H1 (cell line): ENCODE data around the gene ABCA9. TPM values are rescaled to one million over a fixed set of nuclear protein-coding genes. Genes with fewer than 3 reads are reported as not detected.

ENCODE experiments used
- CTCF ChIA-PET: fragments of 300-600 bp; sonication (Branson Sonifier 250); formaldehyde crosslinking; loops from one replicate; lab custom pipeline; 2021; ENCODE audit not compliant: partially characterized antibody; lab: Charles Lee
- POLR2A ChIA-PET: fragments of 300-600 bp; sonication (Branson Sonifier 250); formaldehyde crosslinking; loops from one replicate; lab custom pipeline; 2021; ENCODE audit warnings: inconsistent platforms; ENCODE audit not compliant: partially characterized antibody; lab: Charles Lee
- DNase-seq, 2 experiments: peaks; one replicate each; pipeline versions ENCODE4 v3.0.0 to v3.0.0-alpha.2; 2010 to 2022; ENCODE audit warnings: low spot score in 2 of 2, low read depth in 1 of 2, mixed read lengths in 1 of 2
- FAIRE-seq: peaks from 2 replicates; lab custom pipeline; 2011; peaks lifted over from hg19 to GRCh38; lab: Jason Lieb, UNC
- H2AFZ ChIP-seq: 2 replicates; pipeline ENCODE4 v1.8.1; 2012; ENCODE audit warnings: low read length, inconsistent platforms
- H2AK5ac ChIP-seq: 2 replicates; pipeline ENCODE4 v1.6.1; 2013; ENCODE audit warnings: low read depth, low read length
- H2BK120ac ChIP-seq: replicated peaks from 2 replicates; pipeline ENCODE3; 2013; ENCODE audit warnings: low read depth, low read length, inconsistent platforms
- H2BK12ac ChIP-seq: 2 replicates; pipeline ENCODE4 v1.6.1; 2013; ENCODE audit warnings: low read depth, low read length
- H2BK15ac ChIP-seq: 2 replicates; pipeline ENCODE4 v1.6.1; 2013; ENCODE audit warnings: low read length
- H2BK20ac ChIP-seq: 2 replicates; pipeline ENCODE4 v1.6.1; 2013; ENCODE audit warnings: low read length
- H2BK5ac ChIP-seq: 2 replicates; pipeline ENCODE4 v1.6.1; 2013; ENCODE audit warnings: low read depth, low read length
- H3K14ac ChIP-seq: 2 replicates; pipeline ENCODE4 v1.6.1; 2013; ENCODE audit warnings: inconsistent platforms; ENCODE audit not compliant: insufficient read length
- H3K18ac ChIP-seq: 2 replicates; pipeline ENCODE4 v1.6.1; 2013; ENCODE audit warnings: low read length; ENCODE audit errors: extremely low read depth
- H3K23ac ChIP-seq: 2 replicates; pipeline ENCODE4 v1.6.1; 2013; ENCODE audit warnings: inconsistent platforms; ENCODE audit not compliant: insufficient read length
- H3K23me2 ChIP-seq: 2 replicates; pipeline ENCODE4 v1.6.1; 2013; ENCODE audit warnings: low read depth, low read length
- H3K27ac ChIP-seq: 2 replicates; pipeline ENCODE4 v1.6.1; 2011; ENCODE audit warnings: low read depth, low read length, inconsistent platforms
- H3K27me3 ChIP-seq, 4 experiments: replicated peaks in 1 of 4; 1 replicate in 1 of 4; 2 replicates in 3 of 4; pipeline versions ENCODE4 v1.6.1 to v1.8.1; 2011 to 2013; ENCODE audit warnings: low read length in 3 of 4, mild to moderate bottlenecking in 3 of 4, inconsistent platforms in 2 of 4, mixed read lengths in 2 of 4, moderate library complexity in 1 of 4; ENCODE audit not compliant: control insufficient read depth in 3 of 4, insufficient read depth in 3 of 4; ENCODE audit errors: extremely low read depth in 1 of 4
- H3K36me3 ChIP-seq, 4 experiments: 2 replicates each; pipeline versions ENCODE4 v1.6.1 to v1.8.1; 2011 to 2013; ENCODE audit warnings: mild to moderate bottlenecking in 4 of 4, low read length in 3 of 4, moderate library complexity in 2 of 4, control low read depth in 1 of 4, inconsistent platforms in 1 of 4; ENCODE audit not compliant: insufficient read depth in 4 of 4, control insufficient read depth in 2 of 4
- H3K4ac ChIP-seq: replicated peaks from 2 replicates; pipeline ENCODE3; 2013; ENCODE audit warnings: low read length, low read depth, mixed read lengths, inconsistent platforms; ENCODE audit not compliant: insufficient read length
- H3K4me1 ChIP-seq, 4 experiments: replicated peaks in 1 of 4; 1 replicate in 1 of 4; 2 replicates in 3 of 4; pipeline versions ENCODE4 v1.6.1 to v1.8.1; 2011 to 2013; ENCODE audit warnings: low read length in 3 of 4, inconsistent platforms in 2 of 4, mixed read lengths in 1 of 4; ENCODE audit not compliant: insufficient read depth in 4 of 4, control insufficient read depth in 3 of 4
- H3K4me2 ChIP-seq, 2 experiments: 2 replicates each; pipeline versions ENCODE4 v1.6.1 to v1.8.1; 2011 to 2013; ENCODE audit warnings: low read depth in 2 of 2, low read length in 2 of 2, control low read depth in 1 of 2, inconsistent platforms in 1 of 2, mild to moderate bottlenecking in 1 of 2; ENCODE audit not compliant: insufficient read depth in 1 of 2
- H3K4me3 ChIP-seq, 4 experiments: fragments of 200-600, 300-600 bp in 1 of 4; sonication (generic), shearing (Covaris generic), sonication (Bioruptor Twin) in 1 of 4; 2 replicates each; pipeline versions ENCODE4 v1.5.1 to v1.8.1; 2011 to 2016; ENCODE audit warnings: low read length in 4 of 4, low read depth in 3 of 4, control low read depth in 2 of 4, inconsistent platforms in 2 of 4, mild to moderate bottlenecking in 2 of 4, mixed read lengths in 1 of 4, moderate library complexity in 1 of 4; ENCODE audit not compliant: insufficient read depth in 2 of 4; ENCODE audit errors: extremely low read depth in 1 of 4
- H3K56ac ChIP-seq: replicated peaks from 2 replicates; pipeline ENCODE3; 2013; ENCODE audit warnings: low read depth, mild to moderate bottlenecking, mixed read lengths, low read length, inconsistent platforms; ENCODE audit not compliant: insufficient read length
- H3K79me1 ChIP-seq: 2 replicates; pipeline ENCODE4 v1.6.1; 2013; ENCODE audit warnings: low read depth, low read length, control low read depth
- H3K79me2 ChIP-seq, 2 experiments: 2 replicates each; pipeline versions ENCODE4 v1.6.1 to v1.8.1; 2012 to 2013; ENCODE audit warnings: low read length in 2 of 2, mild to moderate bottlenecking in 2 of 2, inconsistent platforms in 1 of 2; ENCODE audit not compliant: insufficient read depth in 2 of 2, control insufficient read depth in 1 of 2
- H3K9ac ChIP-seq, 4 experiments: replicated peaks in 1 of 4; 1 replicate in 1 of 4; 2 replicates in 3 of 4; pipeline versions ENCODE4 v1.6.1 to v1.8.1; 2011 to 2013; ENCODE audit warnings: low read depth in 3 of 4, low read length in 3 of 4, control low read depth in 2 of 4, mild to moderate bottlenecking in 2 of 4, moderate library complexity in 2 of 4, inconsistent platforms in 1 of 4; ENCODE audit errors: extremely low read depth in 1 of 4
- H3K9me3 ChIP-seq, 2 experiments: 2 replicates each; pipeline versions ENCODE4 v1.6.1 to v1.8.1; 2012 to 2013; ENCODE audit warnings: mild to moderate bottlenecking in 2 of 2, moderate library complexity in 2 of 2, control low read depth in 1 of 2, inconsistent platforms in 1 of 2, low read depth in 1 of 2, low read length in 1 of 2, mixed read lengths in 1 of 2; ENCODE audit not compliant: insufficient read depth in 2 of 2
- H4K20me1 ChIP-seq, 2 experiments: replicated peaks in 1 of 2; 2 replicates each; pipeline versions ENCODE3 to v1.8.1; 2011 to 2013; ENCODE audit warnings: inconsistent platforms in 2 of 2, low read length in 2 of 2, mild to moderate bottlenecking in 1 of 2; ENCODE audit not compliant: insufficient read depth in 2 of 2, control insufficient read depth in 1 of 2
- H4K5ac ChIP-seq: 2 replicates; pipeline ENCODE4 v1.6.1; 2013; ENCODE audit warnings: low read length, low read depth, mixed read lengths, inconsistent platforms; ENCODE audit not compliant: insufficient read length
- H4K8ac ChIP-seq: 2 replicates; pipeline ENCODE4 v1.8.0; 2013; ENCODE audit warnings: mild to moderate bottlenecking, moderate library complexity, low read length, inconsistent platforms; ENCODE audit not compliant: insufficient read depth; ENCODE audit errors: extremely low read depth
- H4K91ac ChIP-seq: replicated peaks from 2 replicates; pipeline ENCODE3; 2013; ENCODE audit warnings: low read length, mixed read lengths, inconsistent platforms; ENCODE audit not compliant: insufficient read length
- GTF2F1 ChIP-seq: IDR thresholded peaks from 2 replicates; pipeline ENCODE4 v1.6.1; 2012; ENCODE audit warnings: low read depth, low read length, improper control_type of control experiment, borderline replicate concordance
- POLR2AphosphoS5 ChIP-seq: IDR thresholded peaks from 2 replicates; pipeline ENCODE4 v1.6.1; 2011; ENCODE audit warnings: low read depth, low read length
- SRF ChIP-seq: IDR thresholded peaks from 2 replicates; pipeline ENCODE4 v1.6.1; 2011; ENCODE audit warnings: mild to moderate bottlenecking, low read depth, low read length, moderate library complexity
- WGBS, 2 experiments: shearing (Covaris generic) in 1 of 2; methylation state at CpG; one replicate each; pipeline versions ENCODE4 v1.1.6 to v1.1.7; 2013 to 2015; ENCODE audit warnings: low lambda C conversion rate in 2 of 2, mixed read lengths in 2 of 2, inconsistent platforms in 1 of 2, low coverage in 1 of 2, missing lambda C conversion rate in 1 of 2; ENCODE audit not compliant: insufficient replicate concordance in 2 of 2, insufficient coverage in 1 of 2, insufficient read length in 1 of 2; ENCODE audit errors: extremely low coverage in 1 of 2, missing lambda C conversion rate in 1 of 2; 5-methylcytosine and 5-hydroxymethylcytosine counted together
- long read RNA-seq, 2 experiments: library from RNA in 1 of 2; library from capped mRNA in 1 of 2; stranded (forward); transcript quantifications; one replicate each; pipeline ENCODE4 v2.0.0, GENCODE V29; 2021; ENCODE audit warnings: inconsistent platforms in 1 of 2
- polyA minus RNA-seq, 3 experiments: library from RNA; depleted of rRNA, polyadenylated mRNA; stranded (reverse); fragments of >200 nt; gene quantifications; 1 replicate in 2 of 3; 2 replicates in 1 of 3; pipeline ENCODE4 v1.2.3, GENCODE V29; 2011
- polyA plus RNA-seq, 7 experiments: library from polyadenylated mRNA; depleted of rRNA in 3 of 7; stranded (reverse) in 5 of 7; unstranded in 2 of 7; fragments of >200 nt in 5 of 7; fragments of 200-250 nt in 2 of 7; gene quantifications; 1 replicate in 5 of 7; 2 replicates in 1 of 7; 4 replicates in 1 of 7; pipeline versions ENCODE4 v1.2.1 to v1.2.3, GENCODE V29; 2011 to 2013; ENCODE audit warnings: missing spikeins in 2 of 7, mixed read lengths in 2 of 7
- total RNA-seq: library from RNA; stranded (reverse); fragmentation: NEBNext Ultra II Directional; extraction: Animal tissue kit (Norgen Biotek cat#: 25700); gene quantifications from 2 replicates; pipeline ENCODE4 v1.2.1, GENCODE V29; 2021
- TF ChIP-seq, protein P1 (sequence below): IDR thresholded peaks from 2 replicates; pipeline ENCODE4 v1.6.1; 2011; ENCODE audit warnings: low read depth, mild to moderate bottlenecking, low read length; ENCODE audit not compliant: insufficient read depth

ABCA9 gene, protein sequence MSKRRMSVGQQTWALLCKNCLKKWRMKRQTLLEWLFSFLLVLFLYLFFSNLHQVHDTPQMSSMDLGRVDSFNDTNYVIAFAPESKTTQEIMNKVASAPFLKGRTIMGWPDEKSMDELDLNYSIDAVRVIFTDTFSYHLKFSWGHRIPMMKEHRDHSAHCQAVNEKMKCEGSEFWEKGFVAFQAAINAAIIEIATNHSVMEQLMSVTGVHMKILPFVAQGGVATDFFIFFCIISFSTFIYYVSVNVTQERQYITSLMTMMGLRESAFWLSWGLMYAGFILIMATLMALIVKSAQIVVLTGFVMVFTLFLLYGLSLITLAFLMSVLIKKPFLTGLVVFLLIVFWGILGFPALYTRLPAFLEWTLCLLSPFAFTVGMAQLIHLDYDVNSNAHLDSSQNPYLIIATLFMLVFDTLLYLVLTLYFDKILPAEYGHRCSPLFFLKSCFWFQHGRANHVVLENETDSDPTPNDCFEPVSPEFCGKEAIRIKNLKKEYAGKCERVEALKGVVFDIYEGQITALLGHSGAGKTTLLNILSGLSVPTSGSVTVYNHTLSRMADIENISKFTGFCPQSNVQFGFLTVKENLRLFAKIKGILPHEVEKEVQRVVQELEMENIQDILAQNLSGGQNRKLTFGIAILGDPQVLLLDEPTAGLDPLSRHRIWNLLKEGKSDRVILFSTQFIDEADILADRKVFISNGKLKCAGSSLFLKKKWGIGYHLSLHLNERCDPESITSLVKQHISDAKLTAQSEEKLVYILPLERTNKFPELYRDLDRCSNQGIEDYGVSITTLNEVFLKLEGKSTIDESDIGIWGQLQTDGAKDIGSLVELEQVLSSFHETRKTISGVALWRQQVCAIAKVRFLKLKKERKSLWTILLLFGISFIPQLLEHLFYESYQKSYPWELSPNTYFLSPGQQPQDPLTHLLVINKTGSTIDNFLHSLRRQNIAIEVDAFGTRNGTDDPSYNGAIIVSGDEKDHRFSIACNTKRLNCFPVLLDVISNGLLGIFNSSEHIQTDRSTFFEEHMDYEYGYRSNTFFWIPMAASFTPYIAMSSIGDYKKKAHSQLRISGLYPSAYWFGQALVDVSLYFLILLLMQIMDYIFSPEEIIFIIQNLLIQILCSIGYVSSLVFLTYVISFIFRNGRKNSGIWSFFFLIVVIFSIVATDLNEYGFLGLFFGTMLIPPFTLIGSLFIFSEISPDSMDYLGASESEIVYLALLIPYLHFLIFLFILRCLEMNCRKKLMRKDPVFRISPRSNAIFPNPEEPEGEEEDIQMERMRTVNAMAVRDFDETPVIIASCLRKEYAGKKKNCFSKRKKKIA (N-terminal part only)
- total RNA-seq (not detected in 2 replicates), polyA plus RNA-seq (2011; rRNA removed) (not detected in 2 replicates), polyA minus RNA-seq (2011; rRNA and poly(A)+ RNA removed) (0.19 TPM in 1 of 2 replicates, not detected in the other)
- not detected for polyA plus RNA-seq (2011; cell fraction: cytosol; rRNA removed)
- polyA plus RNA-seq (2011; cell fraction: nucleus; rRNA removed), result not detected
- polyA plus RNA-seq (2012, experiment 1 of 2), result not detected in 4 replicates
- not detected for polyA plus RNA-seq (2012, experiment 2 of 2)
- not detected for polyA plus RNA-seq (2013, experiment 1 of 2)
- not detected for polyA plus RNA-seq (2013, experiment 2 of 2)
- not detected for polyA minus RNA-seq (2011; cell fraction: cytosol; rRNA and poly(A)+ RNA removed)
- not detected for polyA minus RNA-seq (2011; cell fraction: nucleus; rRNA and poly(A)+ RNA removed)
- long read RNA-seq, experiment 1, result 0 reads
- long read RNA-seq, experiment 2, result 0 reads

DNA sequence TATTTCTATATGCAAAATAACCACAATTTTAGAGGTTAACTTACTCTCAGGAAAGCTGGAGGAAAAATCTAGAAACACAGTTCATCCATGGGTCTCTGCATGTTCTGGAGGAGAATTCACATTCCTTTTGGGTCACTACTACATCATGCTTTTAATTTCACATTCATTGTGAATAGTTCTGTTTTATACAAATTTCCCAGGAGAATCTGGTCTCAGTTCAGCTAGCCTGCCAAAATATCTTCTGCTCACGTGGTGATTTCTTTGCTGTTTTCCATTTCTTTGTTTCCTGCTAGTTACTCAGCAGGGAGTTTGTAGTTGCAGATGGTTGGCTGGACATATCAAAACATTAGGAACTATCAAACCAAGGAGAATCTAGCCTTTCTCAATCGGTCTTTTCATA lies at the start of gene ABCA9:
Gene ABCA9, minus strand, starts transcription at position 106 of the 400 bp plus-strand sequence. CDS start 9,801 bp downstream, outside the sequence.
- Histone ChIP-seq H3K27ac (no peak within 1 kb of the TSS), H4K20me1 (no peaks in the 10 kb centered on the region), H2AK5ac (no peak within 1 kb of the TSS), H2BK15ac (no peak within 1 kb of the TSS), H2BK120ac (no peak within 1 kb of the TSS), H2AFZ (no peak within 1 kb of the TSS; the same call in 1 of the 2 replicates), H3K14ac (no peak within 1 kb of the TSS), H3K9ac (no peak within 1 kb of the TSS), H3K27me3 (no peaks in the 10 kb centered on the region), H2BK12ac (no peak within 1 kb of the TSS), H3K79me2 (no peaks in the 10 kb centered on the region), H3K23ac (no peak within 1 kb of the TSS), H2BK5ac (no peak within 1 kb of the TSS), H3K4ac (no peak within 1 kb of the TSS), H3K4me1 (no peaks in the 10 kb centered on the region; a peak in 1 of 7 replicates), H3K79me1 (no peaks in the 10 kb centered on the region), H3K4me3 (no peak within 1 kb of the TSS), H3K56ac (no peak within 1 kb of the TSS), H3K23me2 (no peaks in the 10 kb centered on the region), H3K18ac (no peak within 1 kb of the TSS), H3K36me3 (no peaks in the 10 kb centered on the region), H2BK20ac (no peak within 1 kb of the TSS), H3K9me3 (no peaks in the 10 kb centered on the region), H4K5ac (no peak within 1 kb of the TSS), H3K4me2 (no peak within 1 kb of the TSS), H4K8ac (no peak within 1 kb of the TSS), H4K91ac (no peak within 1 kb of the TSS)
- CTCF ChIA-PET, result no interaction called here
- 75% methylated on average over 2 of the region's 2 CpGs; no CpG with 5 or more reads in 1 of the 2 experiments for WGBS, 2 experiments
- POLR2A ChIA-PET, result no interaction called here
- DNase-seq, result no peak
- FAIRE-seq, result no peak
- TF ChIP-seq GTF2F1, result no peak
- TF ChIP-seq POLR2AphosphoS5, result no peak
- TF ChIP-seq, protein P1, sequence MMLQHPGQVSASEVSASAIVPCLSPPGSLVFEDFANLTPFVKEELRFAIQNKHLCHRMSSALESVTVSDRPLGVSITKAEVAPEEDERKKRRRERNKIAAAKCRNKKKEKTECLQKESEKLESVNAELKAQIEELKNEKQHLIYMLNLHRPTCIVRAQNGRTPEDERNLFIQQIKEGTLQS, result no peak
- no peak for TF ChIP-seq SRF
